Measurements from ENCODE around the gene ABCB11.

Gene ABCB11

DNA sequence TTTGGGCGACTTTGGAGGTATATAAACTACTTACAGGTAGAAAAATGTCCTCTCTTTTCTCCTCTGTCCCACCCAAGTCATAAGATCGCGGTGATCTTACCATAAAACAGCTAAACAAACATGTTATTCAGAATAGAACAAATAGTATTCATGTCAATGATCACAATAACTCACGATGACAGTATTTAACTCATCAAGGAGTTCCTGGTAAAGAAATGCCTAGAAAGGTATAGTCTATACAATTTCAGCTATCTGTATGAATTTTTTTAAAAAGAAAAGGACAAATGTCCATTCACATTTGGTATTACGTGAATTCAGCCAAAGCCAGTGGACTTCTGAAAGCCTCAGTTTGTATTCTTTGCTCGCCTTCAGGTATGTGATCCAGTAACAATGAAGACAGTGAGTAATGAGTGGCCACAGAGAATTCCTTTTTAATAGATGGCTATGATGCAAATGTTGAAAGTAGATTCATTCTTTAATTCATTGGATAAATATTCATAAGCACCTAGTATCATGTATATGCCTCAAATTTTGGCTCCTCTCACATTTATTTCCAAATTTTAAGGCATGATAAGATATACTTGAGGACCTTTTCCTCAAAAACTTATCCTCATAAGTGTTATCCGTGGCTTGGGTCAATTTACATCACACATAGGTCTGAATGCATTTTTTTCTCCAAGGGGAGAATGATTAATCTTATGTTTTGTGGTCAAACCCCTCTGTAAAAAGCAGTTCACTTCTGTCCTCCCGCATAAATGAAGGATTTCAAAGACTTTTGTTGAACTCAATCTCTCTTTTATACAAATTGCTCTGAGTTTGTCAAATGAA lies 20.3 kb downstream of the ABCB11 start:
- in situ Hi-C loops (cut with MboI; ENCODE audit: low sequenced_read_pairs), result no loop called here

DNA sequence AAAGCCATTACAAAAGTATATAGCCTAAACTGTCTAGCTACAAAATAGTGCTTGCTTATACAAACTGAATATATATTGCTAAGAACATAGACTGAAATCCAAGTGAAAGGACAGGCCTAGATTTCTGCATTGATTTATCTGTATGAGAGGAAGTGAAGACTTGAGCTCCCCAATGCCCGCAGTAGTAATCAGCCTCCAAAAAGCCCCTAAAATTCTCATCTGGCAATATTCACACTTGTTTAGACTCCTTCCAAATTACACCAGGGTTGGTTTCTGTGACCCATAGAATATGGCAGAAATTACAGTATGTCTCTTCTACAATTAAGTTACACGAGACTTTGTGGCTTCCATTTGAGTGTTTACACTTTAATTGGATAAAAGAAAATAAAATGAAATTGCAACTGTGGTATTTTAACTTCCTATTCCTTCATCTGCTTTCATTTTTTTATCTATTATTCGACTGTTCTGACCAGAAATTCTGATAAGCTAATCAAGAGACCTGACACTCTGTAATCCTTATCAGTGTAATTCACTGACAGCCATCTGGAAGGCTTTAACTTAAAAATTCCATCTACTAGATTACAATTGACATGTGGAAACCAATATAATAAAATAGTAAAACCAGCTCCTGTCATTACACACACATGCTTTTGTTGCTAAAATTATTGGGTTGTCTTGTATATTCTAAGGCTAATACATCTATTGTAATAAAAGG lies 21.1 kb downstream of the ABCB11 start:
- in situ Hi-C loops (cut with MboI; ENCODE audit: low sequenced_read_pairs), result no loop called here

DNA sequence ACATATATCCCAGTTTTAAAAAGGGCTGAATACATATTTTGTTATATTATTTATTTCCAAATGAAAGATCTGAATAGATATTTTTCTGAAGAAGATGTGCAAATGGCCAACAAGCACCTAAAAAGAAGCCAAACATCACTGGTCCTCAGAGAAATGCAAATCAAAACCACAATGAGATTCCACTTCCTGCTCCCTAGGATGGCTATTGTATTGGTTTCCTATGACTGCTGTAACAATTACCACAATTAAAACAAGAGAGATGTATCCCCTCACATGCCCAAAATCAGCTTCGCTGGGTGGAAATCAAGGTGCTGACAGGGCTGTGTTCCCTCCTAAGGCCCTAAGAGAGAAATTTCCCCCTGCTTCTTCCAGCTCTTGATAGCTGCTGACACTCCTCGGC lies 23.2 kb downstream of the ABCB11 start:
- in situ Hi-C loops (cut with MboI; ENCODE audit: low sequenced_read_pairs), result no loop called here

DNA sequence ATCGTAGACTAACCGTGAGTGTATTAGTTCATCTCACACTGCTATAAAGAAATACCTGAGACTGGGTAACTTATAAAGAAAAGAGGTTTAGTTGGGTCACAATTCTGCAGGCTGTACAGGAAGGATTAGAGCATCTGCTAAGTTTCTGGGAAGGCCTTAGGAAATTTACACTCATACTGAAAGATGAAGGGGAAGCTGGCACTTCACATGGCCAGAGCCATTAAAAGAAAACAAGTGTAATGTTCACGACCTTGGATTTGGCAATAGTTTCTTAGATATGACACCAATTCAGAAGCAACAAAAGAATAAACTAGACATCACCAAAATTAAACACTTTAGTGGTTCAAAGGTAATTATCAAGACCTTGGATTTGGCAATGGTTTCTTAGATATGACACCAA lies 23.8 kb downstream of the ABCB11 start:
- in situ Hi-C loops (cut with MboI; ENCODE audit: low sequenced_read_pairs), result no loop called here

DNA sequence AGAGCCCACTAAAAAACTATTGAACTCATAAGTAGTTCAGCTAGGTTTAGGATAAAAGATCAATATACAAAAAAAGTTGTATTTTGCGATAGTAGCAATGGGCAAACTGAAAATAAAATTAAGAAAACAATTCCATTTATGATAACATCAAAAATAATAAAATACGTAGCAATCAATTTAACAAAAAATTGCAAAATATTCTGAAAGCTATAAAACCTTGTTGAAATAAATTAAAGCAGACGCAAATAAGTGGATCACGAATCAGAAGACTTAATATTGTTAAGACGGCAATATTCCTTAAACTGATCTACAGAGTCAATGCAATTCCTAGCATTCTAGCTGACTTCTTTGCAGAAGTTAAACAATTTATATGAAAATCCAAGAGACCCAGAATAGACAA lies 24.5 kb downstream of the ABCB11 start:
- in situ Hi-C loops (cut with MboI; ENCODE audit: low sequenced_read_pairs), result no loop called here

DNA sequence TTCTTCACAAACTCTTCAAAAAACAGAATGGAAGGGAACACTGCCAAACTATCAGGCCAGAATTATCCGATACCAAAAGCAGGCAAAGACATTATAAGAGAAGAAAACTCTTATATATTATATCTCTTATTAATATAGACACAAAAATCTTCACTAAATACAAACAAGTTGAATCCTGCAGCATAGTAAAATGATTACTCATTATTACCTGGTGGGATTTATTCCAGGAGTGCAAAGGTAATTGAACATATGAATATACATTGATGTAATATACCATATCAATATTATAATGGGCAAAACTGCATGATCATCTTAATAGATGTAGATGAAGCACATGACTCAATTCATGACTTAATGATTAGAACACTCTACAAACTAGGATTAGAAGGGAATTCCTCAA lies 25.1 kb downstream of the ABCB11 start:
- in situ Hi-C loops (cut with MboI; ENCODE audit: low sequenced_read_pairs), result no loop called here

DNA sequence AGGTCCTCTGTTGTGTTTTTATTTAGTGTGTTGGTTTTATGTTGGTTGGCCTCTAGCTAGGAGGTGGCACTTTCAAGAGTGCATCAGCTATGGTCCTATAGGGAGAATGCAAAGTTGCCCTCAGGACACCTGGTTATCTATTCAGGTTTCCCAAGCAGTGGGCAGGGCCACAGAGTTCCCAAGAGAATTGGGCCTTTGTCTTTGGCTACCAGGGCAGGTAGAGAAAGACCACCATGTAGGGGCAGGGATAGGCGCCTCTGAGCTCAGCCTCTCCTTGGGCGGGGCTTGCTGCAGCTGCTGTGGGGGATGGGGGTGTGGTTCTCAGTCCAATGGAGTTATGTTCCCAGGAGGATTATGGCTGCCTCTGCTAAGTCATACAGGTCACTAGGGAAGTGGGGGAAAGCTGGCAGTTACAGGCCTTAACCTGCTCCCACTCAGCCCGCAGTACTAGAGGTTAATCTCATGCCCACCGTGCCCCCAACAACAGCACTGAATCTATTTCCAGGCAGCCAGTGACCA lies 26.0 kb downstream of the ABCB11 start:
- in situ Hi-C loops (cut with MboI; ENCODE audit: low sequenced_read_pairs), result no loop called here

DNA sequence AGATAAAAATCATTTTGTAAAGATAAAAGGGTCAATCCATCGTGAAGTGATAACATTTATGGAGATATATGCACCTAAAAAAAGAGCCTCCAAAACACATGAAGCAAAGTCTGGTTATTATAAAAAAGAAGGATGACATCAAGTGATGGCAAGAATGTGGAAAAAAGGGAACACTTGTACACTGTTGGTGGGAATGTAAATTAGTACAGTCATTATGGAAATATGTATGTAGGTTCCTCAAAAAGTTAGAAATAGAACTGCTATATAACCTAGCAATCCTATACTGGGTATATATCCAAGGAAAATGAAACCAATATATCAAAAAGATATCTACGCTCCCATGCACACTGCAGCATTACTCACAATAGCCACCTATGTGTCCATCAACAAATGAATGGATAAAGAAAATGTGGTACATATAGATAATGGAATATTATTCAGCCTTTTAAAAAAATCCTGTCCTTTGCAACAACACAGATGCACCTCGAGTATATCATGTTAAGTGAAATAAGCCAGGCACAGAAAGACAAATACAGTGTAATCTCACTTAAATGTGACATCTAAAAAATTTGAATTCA lies 28.9 kb downstream of the ABCB11 start:
- in situ Hi-C loops (cut with MboI; ENCODE audit: low sequenced_read_pairs), result no loop called here

DNA sequence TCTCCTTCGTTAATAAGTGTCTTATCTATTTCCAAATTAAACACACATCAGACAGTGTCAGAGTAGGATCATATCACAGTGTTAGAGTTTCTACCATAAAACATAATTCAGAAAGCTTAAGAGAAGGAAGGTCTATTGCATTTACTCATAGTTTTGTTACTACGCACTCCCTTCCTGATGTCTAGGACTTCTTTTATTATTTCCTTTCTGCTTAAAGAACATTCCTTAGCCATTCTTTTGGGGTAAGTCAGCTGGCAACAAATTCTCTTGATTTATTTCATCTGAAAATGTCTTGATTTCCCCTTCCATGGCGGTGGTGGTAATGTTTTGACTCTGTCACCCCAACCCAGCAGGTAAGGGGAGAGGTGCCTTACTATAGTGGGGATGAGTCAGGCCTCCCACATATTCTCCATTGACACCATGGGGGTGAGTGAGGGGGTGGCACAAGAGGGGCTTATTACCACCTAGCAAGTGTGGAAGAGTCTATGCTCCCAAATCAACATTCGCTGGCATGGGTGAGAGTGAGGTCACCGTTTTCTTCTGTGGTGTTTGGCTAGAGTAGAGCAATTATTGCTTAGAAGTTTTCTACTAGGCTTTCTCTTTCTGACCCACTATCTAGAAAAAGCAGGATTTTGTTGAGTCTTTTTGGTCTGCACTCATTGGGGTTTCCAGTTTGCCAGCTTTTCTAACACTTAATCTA lies 29.9 kb downstream of the ABCB11 start:
- in situ Hi-C loops (cut with MboI; ENCODE audit: low sequenced_read_pairs), result no loop called here

DNA sequence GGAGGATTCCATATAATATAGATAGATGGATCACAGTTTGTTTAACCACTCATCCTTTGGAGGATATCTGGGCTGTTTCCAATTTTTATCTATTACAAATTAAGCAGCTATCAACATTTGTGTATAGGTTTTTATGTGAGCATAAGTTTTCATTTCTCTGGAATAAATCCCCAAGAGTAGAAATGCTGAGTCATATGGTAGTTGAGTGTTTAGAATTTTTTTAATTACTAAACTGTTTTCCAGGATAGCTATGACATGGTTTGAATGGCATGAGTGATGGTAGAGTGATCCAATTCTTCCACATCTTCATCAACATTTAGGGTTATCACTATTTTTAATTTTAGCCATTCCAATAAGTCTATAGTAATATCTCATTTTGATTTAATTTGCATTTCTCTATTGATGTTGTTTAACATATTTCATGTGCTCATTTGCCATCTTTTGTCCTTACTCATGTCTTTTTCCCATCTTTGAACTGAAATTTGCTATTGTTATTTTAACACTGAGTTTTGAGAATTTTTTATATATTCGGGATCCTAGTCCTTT lies 31.4 kb downstream of the ABCB11 start:
- in situ Hi-C loops (cut with MboI; ENCODE audit: low sequenced_read_pairs), result no loop called here

DNA sequence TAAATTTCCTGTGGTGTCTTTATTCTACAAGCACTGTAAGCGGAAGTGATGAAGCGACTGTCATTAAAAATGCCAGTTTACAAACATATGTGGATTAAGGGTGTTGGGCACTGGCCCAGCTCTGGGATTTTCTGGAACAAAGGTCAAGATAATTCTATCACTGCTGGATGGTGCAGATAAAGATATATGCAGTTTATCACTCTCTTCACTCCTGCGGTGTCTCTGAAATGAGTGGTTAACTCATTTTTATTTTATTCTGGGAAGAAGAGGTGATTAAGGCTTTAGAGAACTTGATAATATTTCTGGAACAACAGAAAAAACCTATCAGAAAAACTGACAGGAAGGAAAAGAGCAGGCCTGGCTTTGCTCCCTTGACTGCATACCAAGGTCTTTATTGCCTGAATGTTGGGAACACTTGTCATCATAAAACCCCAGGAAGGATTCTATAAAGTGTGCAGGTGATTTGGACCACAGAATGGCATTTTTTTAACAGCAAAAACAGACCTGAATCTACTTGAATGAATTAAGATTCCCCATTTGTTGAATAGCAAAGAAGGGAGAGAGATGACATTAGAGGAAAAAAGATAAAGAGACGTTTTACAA lies 32.4 kb downstream of the ABCB11 start:
- in situ Hi-C loops (cut with MboI; ENCODE audit: low sequenced_read_pairs), result no loop called here

DNA sequence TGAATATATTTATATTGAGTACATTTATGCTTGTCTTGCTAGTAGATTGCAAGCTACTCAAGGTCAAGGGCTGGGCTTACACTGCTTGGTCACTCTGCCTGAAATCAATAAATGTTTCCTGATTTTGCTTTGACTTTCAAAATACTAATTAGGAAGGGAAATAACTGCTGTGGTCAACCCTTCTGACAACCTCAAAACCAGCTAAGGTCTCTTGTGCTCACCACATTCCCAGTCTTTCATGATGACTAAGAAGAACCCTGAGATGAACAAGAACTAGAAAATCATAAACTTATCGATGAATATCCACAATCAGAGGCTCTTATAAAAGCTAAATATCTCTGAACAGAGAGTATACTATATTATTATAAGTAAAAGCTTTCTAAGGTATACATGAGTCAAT lies 33.3 kb downstream of the ABCB11 start:
- in situ Hi-C loops (cut with MboI; ENCODE audit: low sequenced_read_pairs), result no loop called here

DNA sequence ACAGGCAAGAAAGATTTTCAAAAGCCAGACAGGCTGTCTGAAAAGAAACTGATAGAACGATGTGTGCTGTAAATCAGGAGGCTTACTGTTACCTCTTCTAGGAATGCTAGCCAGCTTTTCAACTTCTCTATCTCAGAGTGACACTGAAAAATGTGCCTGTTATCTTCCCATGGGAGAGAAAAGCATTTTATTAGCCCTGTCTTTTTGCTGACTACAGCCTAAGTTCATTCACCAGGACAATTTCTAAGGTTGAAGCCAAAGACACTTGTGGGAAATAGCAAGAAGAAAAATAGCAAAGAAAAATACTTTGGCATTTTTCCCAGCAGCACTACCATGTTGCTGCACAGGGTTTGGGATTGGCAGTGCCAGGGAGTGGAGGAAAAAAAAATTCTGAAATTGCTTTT lies 34.0 kb downstream of the ABCB11 start:
- in situ Hi-C loops (cut with MboI; ENCODE audit: low sequenced_read_pairs), result no loop called here

DNA sequence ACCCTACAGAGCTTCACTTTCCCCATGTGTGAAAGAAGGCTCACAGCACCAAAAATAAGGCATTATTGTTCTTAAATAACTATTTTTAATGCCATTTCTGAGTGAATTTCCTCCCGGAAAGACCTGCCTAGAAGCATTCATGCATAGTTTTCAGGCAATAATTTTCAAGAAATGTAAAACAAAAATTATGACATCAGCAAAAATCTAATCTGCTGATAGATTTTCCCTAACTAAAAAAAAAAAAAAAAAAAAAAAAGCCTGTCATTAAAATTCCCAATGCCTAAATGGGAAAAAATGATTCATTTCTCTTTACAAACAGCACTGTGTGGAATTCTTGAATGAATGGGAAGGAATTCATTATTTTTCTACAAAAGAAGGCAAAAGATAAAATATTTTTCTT lies 35.4 kb downstream of the ABCB11 start:
- in situ Hi-C loops (cut with MboI; ENCODE audit: low sequenced_read_pairs), result no loop called here

DNA sequence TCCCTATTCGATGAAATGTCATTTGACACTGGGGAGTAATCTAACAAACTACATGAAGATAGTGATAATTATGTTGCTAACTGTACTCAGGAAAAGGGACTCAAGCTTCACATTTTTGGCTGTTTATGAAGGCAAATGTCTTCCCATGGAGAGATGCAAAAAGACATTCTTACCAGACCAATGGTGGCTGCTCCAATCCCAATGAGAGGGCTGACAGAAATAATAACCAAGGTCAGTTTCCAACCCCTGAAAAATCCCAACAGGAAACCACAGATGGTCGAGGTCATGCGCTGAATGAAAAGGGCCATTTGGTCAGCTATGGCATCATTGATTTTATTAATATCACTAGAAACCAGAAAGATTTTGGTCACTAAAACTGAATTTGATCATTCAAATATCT lies 37.6 kb downstream of the ABCB11 start:
- in situ Hi-C loops (cut with MboI; ENCODE audit: low sequenced_read_pairs), result no loop called here

DNA sequence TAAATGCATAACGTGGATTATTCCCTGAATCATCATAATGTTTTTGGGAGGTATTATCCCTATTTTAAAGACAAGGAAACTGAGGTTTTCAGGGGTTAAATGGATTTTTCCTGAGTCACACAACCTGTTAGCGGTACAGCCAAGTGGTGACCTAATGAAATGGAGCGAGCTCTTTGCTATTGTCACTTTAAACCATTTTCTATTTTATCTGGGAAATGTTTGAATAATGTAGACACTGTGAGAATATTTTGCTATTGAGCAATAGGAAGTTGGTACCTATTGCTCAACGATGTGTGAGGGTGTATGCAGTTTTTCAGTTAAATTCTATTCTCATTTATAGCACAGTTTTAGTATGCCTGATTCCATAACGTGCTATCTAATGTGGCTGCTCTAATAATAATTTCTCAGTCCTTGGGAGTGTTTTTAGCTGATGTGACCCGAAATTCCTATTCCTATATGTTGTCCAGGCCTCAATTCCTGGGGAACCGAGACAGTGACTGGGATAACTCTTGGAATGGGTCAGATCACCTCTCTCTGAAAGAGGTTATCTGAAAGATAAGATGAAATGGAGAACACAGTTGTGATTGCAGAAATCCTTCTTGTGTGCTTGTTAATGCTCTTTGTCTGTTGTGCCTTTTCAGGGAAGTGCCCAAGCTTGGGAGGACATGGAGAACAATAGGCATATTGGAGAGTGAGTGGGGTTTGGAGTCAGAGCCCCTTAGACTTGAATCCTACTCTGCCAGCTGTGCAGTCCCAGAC lies 38.4 kb downstream of the ABCB11 start:
- in situ Hi-C loops (cut with MboI; ENCODE audit: low sequenced_read_pairs), result no loop called here

DNA sequence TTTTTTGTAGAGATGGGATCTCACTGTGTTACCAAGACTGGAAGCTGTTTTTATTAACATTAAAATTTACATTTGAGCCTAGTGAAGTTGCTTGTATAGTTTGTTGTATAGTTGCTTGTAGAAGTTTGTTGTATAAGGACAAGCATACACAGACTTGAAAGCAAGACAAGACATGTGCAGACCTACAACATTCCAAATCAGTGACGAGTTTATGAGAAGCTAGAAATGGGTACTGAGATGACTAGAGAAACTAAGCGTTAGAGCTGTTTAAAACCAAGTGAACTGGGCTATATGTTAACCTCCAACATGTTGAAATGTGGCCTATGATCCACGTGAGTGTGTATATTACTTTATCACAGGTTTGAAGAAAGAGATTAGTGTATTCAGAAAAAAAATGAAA lies 39.1 kb downstream of the ABCB11 start:
- in situ Hi-C loops (cut with MboI; ENCODE audit: low sequenced_read_pairs), result no loop called here

DNA sequence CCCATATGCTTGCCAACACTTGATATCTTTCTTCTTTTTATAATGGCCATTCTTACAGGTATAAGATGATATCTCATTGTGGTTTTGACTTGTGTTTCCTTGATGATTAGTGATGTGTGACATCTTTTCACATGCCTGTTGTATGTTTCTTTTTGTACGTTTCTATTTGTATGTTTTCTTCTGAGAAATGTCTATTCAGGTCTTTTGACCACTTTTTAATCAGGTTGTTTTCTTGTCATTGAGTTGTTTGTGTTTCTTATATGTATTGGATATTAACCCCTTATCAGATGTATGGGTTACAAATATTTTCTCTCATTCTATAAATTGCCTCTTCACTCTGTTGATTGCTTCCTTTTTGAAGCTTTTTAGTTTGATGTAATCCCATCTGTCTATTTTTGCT lies 42.4 kb downstream of the ABCB11 start:
- in situ Hi-C loops (cut with MboI; ENCODE audit: low sequenced_read_pairs), result no loop called here

DNA sequence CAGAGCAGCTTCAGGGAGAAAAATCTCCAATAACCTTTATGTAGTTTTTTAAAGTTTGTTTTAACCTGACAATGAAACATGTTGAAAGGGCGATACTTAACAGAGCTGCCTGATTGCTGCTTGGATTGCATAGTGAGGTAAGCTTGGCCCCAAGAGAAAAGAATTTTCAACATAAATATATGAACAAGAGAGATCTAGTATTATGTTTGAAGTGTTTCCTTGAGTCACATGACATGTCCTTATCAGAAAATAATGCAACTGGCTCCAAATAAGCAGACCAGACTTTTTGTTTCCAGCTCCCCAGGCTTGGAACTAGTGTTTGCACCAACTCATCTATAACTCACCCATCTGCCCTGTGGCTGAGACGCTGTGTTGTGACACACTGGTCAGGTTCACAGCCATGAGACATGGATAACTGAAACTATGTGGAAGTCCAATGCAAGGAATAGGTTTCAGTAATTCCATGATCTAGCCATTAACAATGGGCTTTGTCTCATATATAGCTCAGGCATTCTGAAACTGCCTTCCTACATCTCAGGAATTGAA lies 44.7 kb downstream of the ABCB11 start:
- in situ Hi-C loops (cut with MboI; ENCODE audit: low sequenced_read_pairs), result no loop called here

DNA sequence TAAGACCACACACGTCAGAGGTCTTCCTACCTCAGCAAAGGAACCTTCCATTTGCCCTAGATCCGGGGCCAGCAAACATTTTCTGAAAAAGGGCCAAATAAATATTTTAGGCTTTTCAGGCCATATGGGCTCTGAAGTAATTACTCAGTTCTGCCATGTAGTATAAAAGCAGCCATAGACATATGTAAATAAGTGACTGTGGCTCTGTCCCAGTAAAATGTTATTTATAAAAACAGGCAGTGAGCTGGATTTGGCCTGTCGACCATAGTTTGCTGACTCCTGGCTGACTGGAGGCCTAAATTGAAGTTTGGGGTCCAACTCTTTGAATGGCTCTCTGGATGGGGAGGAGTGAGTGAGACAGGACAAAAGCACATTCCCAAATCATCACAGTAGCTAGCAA lies 49.5 kb downstream of the ABCB11 start:
- in situ Hi-C loops (cut with MboI; ENCODE audit: low sequenced_read_pairs), result no loop called here

Measured in HL-60/S4 treated with retinoic acid at 250 ng/mL for 4 days and 3 days (cell line).